T47D (cell line): ENCODE data around the gene KREMEN2.

Source experiments
- DNase-seq, 2 experiments: peaks; one replicate each; pipeline versions ENCODE4 v3.0.0 to v3.0.0-alpha.2; 2011 to 2012; ENCODE audit warnings: low read depth in 1 of 2, low spot score in 1 of 2
- JUND ChIP-seq: IDR thresholded peaks from 2 replicates; pipeline ENCODE4 v1.6.1; 2012; ENCODE audit warnings: low read depth
- in situ Hi-C: cut with HindIII; loops from 2 replicates; pipeline ENCODE4 v1.10.0; 2016; ENCODE audit warnings: low sequenced_read_pairs, low pct_unique_long_range_greater_than_20kb

Gene KREMEN2

DNA sequence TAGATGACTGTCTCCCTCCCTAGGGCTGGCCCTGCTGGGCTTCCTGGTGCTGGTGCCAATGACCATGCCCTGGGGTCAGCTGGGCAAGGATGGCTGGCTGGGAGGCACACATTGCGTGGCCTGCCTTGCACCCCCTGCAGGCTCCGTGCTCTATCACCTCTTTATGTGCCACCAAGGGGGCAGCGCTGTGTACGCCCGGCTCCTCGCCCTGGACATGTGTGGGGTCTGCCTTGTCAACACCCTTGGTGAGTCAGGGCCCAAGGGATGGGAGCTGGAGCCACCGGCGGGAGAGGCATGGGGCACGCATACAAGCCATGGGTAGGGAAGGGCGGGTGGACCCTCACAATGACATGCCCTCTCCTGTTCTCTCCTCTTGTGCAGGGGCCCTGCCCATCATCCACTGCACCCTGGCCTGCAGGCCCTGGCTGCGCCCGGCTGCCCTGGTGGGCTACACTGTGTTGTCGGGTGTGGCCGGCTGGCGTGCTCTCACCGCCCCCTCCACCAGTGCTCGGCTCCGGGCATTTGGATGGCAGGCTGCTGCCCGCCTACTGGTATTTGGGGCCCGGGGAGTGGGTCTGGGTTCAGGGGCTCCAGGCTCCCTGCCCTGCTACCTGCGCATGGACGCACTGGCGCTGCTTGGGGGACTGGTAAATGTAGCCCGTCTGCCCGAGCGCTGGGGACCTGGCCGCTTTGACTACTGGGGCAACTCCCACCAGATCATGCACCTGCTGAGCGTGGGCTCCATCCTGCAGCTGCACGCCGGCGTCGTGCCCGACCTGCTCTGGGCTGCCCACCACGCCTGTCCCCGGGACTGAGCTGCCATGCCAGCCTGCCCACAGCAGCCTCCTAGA is 7.3 kb downstream of the KREMEN2 start:
- no peak for TF ChIP-seq JUND
- in situ Hi-C loops = no loop called here
- DNase-seq = no peak

DNA sequence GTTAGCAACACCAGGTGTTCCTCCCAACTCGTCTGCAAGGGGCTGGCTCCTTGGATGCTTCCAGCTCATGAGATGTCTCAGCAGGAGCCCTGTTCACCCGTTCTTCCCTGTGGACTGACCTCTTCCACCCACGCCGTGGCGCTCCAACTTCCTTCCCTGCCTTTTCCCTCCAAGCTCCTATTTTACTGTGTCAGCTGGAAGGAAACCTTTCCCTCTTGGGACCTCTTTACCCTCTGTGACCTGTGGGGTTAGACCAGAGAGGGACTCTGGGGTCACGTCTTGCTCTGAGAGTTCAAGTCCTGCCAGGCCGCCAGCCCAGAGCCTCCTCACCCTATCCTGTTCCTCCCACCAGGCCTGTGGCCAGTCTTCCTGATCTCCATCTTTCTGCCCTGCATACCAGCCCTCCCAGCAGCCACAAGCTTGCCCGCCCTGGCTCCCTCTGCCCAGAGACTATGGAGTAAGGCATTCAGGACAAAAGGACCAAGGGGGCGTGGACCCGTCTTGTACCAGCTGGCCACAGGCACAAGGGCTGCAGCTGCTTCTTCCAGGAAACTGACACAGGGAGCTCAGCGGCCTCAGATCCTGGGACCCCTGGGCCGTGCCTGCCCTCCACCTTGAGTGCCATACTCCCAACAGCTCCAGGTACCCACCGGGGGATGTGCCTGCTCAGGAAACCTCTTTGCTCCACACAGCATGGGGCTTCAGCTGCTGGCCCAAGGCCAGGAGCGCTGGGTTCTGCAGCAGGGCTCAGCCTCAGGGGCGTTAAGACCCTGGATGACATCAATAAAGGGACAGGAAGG is 8.1 kb downstream of the KREMEN2 start:
- no peak for DNase-seq
- in situ Hi-C loops = no loop called here
- no peak for TF ChIP-seq JUND

DNA sequence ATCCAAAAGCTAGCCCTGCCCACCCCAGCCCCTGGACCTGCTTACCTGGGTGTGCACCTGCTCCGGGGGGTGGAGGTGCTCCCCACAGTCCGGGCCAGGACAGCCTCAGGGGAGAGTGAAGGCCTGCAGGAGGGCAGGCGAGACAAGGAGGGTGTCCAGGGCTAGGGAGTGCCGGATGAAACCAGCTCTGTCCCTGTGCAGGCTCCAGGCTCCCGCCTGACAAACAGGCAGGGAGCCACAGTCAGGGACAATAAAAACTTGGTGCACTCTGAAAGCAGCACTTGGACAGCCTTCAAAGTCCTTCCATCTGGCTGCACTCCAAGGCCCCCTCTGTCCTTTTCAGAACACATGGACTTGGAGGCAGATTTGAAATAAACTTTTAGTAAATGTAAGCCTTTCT is 9.0 kb downstream of the KREMEN2 start:
- TF ChIP-seq JUND = no peak
- DNase-seq = no peak
- in situ Hi-C loops = no loop called here

DNA sequence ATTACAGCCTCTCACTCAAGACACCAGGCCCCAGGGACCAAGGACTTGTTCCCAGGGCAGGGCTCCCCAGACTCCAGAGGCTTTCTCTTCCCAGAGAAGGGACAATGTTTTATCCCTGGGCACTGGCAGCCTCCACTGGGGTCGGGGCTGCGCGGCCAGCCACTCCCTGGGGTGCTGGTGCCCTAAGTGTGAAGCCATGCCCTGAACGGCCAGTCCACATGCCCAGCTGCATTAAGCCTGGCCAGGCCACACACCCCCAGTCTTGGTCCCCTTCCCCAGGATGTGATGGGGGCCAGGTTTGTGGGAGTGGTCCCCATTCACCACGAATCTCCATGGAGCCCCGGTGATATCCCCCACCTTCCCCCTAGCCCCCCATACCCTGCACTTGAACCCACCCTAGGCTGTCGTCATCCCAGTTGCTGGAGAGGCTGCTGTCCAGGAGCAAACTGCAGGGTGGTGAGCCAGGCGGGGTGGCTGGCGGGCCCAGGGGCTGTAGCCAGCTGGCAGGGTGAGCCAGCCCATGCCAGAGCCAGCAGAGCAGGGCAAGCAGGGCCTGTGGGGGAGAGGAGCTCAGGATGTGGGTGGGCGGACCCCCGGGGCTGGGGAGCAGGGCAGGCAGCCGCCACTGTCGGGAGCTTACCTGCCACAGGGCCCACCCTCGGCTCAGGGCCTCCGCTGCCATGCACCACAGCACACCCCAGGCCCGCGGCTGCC is 9.7 kb downstream of the KREMEN2 start:
- no peak for DNase-seq
- in situ Hi-C loops = no loop called here

DNA sequence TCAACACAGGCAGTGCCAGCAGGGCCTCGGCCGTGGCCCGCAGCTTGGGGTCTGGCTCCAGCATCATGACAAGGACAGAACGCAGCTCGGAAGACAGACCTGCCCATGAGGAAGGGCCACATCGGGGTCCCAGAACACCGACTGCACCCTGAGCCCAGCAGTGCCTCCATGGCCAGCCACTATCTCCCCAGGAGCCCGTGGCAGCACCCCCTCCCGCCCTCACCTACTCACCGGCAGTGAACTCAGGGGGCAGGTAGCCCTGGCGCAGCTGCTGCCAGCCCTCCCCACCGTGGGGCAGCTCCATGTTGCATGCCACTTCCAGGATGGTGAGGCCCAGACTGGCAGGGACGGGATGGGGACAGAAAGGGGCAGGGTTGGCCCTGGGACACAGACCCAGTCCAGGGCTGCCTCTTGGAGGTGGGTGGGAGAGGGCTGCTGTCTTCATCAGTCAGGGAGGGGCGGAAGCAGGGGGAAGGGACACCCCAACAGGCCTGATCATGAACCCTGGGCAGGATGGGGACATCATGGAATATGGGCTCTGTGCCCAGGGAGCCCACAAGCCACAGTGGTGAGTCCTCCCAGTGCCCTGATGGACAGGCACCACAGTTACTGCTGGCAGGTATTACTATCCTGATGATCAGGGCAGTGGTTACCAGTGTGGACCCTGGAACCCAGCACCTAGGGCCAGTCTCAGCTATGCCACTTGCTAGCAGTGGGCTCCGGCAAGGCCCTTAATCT is 10.4 kb downstream of the KREMEN2 start:
- no peak for TF ChIP-seq JUND
- DNase-seq = no peak
- in situ Hi-C loops = no loop called here

More for the DNA sequence above, 9.7 kb downstream of the KREMEN2 start:
- TF ChIP-seq JUND = no peak

DNA sequence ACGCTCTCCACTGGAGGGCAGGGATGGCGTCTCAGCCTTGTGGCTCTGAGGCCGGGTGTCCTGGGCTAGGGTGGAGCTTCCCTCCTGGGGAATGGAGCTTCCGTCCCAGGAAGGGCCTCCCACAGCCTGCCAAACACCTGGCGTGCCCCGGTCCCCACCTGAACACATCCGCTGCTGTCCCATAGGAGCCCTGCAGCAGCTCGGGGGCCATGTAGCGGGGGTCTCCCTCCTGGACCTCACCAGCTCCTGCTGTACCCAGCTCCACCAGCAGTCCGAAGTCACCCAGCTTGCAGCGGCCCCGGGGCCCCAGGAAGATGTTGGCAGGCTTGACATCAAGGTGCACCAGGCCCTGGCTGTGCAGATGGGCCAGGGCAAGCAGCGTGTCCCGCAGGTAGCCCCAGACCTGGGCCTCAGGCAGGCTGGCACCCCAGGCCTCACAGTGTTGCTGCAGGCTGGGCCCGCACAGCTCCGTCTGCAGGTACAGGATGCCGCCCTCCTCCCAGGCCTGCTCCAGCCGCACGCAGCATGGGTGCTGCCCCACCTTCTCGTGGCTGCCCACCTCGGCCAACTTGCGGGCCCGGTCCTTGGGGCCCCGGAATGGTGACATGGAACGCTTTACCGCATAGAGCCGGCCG is 11.2 kb downstream of the KREMEN2 start:
- TF ChIP-seq JUND = no peak
- DNase-seq = no peak
- in situ Hi-C loops = no loop called here

DNA sequence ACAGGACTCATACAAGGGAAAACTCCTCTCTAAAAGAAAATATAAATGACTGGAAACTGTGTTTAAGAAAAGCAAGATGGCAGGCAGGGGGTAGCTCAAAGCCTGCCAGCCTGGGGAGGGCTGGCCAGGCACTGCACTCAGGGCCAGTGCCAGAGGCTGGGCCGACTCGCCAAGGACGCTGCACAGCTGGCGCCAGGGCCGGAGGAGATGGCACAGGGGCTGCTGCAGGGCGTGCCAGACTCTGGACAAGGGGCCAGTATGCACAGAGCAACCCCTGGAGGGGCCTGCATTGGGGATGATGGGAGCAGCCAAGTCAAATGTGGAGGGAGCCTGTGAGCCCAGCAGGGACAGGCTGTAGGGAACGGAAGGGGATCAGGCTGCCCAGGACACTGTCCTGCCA is 12.1 kb downstream of the KREMEN2 start:
- no peak for DNase-seq
- TF ChIP-seq JUND = no peak
- in situ Hi-C loops = no loop called here

DNA sequence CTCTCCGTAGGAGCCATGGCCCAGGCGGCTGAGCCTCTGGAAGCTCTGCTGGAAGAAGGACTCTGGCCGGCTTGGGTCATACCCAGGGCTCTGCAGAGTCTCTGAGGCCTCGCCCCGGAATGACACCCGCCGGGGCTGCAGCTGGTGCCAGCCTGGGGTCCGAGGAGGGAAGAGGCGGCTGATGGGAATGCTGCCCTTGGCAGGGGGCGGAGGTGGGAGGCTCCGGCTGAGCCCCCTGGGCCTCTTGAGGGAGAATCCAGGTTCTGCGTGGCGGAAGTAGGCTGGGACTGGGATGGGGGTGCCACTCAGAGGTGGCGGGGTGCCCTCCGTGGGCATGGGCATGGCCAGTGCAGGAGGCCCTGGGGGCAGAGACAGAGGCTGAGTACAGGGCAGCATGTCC is 12.6 kb downstream of the KREMEN2 start:
- in situ Hi-C loops = no loop called here

DNA sequence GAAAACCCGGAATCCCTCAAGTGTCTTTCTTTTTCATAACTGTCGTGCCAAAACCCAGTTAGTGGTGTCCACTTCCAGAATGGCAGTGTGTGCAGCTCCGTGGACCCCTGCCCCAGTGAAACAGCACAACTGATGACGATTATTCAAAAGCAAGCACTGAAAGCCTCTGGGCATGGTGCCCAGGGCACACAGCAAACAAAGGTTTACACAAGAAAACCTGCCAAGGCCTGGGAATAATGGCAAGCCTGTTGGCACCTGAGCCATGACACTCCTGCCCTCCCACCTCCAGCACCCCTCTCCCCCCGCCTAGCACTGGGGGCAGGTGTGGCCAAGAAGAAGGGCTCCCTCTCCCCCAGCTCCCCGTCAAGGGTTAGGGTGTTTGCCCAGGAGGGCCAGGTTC is 13.4 kb downstream of the KREMEN2 start:
- in situ Hi-C loops = no loop called here

More for the DNA sequence above, 12.6 kb downstream of the KREMEN2 start:
- no peak for TF ChIP-seq JUND
- no peak for DNase-seq

DNA sequence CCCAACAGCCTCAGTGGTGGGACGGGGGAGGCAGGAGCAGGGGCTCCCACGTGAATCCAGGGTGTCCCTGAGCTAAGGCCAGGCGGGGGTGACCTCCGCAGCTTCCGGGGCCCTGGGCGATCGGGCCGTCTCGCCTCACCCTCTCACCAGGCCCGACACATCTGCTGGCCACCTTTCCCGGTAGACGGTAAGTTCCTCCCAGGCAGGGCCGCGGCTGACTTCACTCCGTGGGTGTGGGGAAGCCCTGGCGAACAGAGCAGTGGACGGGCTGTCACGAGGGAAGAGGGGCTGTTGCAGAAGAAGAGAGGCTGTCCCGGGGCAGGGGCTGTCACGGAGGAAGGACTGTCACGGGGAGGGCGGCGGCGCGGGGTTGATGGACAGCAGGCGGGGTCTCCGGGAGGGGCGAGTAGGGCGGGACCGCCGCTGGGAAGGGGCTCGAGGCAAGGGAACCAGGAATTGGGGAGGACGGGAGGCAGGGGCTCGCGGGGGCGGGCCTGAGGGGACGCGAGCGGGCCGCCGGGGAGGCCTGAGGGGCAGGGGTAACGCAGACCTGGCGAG is 15.7 kb downstream of the KREMEN2 start:
- TF ChIP-seq JUND = no peak
- in situ Hi-C loops = no loop called here
- no peak for DNase-seq

More for the DNA sequence above, 13.4 kb downstream of the KREMEN2 start:
- no peak for TF ChIP-seq JUND
- DNase-seq = peak in 1 of 2 experiments; percentile 64
